Measurements from ENCODE around the gene ATP11C.
"Not testable (repeated sequence)": the region's sequence is repeated elsewhere in the genome, so short reads cannot be mapped to it uniquely, and the experiment has no call there.

Gene ATP11C

GRCh38 chrX:139924069-139924695, 8.7 kb downstream of the ATP11C start:
- DNase-seq: no peak

DNA sequence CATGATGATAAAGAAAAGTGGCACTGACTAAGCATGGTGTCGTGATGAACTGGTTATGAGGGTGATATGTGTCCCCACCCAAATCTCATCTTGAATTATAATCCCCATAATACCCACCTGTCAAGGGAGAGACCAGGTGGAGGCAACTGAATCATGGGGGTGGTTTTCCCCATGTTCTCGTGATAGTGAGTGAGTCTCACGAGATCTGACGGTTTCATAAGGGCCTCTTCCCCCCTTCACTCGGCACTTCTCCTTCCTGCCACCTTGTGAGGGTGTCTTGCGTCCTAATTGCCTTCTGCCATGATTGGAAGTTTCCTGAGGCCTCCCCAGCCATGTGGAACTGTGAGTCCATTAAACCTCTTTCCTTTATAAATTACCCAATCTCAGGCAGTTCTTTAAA, 11.7 kb downstream of the ATP11C start:
- DNase-seq: not testable (repeated sequence)

- peak; percentile 14 for DNase-seq
These were observed 12.5 kb downstream of the ATP11C start for GRCh38 chrX:139920316-139920715.

- no peak for DNase-seq
These were observed 18.4 kb downstream of the ATP11C start for GRCh38 chrX:139914421-139914820.

- DNase-seq: no peak
These were observed 23.1 kb downstream of the ATP11C start for GRCh38 chrX:139909712-139910111.

- DNase-seq: no peak
These were observed 25.8 kb downstream of the ATP11C start for GRCh38 chrX:139907078-139907477.

DNA sequence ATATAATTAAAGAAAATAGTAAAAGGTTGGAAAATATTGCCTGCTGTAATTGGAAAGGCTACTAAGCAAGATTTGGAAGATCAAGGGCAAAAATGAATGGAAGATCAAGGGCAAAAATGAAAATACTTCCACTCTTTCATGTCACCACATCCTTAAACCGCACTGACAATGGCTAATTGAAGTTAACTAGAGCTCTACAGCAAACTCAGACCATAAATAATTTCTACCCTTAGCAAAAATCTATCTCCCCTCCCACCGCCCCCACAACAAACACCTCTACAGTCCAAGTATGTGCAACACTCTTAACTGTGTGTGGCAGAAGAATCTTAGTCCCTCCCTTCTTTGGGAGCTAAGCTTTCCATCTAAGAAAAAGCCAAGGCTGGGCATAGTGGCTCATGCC, 27.1 kb downstream of the ATP11C start:
- no peak for DNase-seq

- DNase-seq: no peak
These were observed 27.8 kb downstream of the ATP11C start for GRCh38 chrX:139905051-139905450.

GRCh38 chrX:139903210-139903609, 29.6 kb downstream of the ATP11C start:
- DNase-seq: no peak

GRCh38 chrX:139902559-139902958, 30.3 kb downstream of the ATP11C start:
- DNase-seq: no peak

GRCh38 chrX:139898334-139898733, 34.5 kb downstream of the ATP11C start:
- no peak for DNase-seq

- no peak for DNase-seq
These were observed 40.3 kb downstream of the ATP11C start for GRCh38 chrX:139892512-139892911.

GRCh38 chrX:139890991-139891700, 41.7 kb downstream of the ATP11C start:
- DNase-seq: peak; percentile 66

DNA sequence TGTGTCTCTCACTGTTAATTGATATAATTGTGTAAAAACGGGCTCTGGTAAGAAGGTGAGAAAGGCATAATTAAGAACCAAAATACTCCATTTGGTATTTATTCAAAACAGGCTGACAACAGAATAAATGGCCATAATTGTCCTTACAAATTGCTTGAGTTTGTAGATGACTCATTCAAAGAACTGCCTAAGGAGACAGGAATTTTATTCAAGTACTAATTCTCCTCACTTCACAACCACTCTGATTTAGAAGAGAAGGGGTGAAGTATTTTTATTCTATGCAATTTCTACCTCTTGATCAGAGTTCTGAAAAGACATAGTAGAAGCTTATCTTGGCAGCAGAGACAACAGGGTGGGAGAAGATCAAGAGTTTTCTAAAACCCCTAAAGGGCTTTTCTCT, 43.1 kb downstream of the ATP11C start:
- no peak for DNase-seq

- DNase-seq: no peak
These were observed 48.9 kb downstream of the ATP11C start for GRCh38 chrX:139883984-139884383.

DNA sequence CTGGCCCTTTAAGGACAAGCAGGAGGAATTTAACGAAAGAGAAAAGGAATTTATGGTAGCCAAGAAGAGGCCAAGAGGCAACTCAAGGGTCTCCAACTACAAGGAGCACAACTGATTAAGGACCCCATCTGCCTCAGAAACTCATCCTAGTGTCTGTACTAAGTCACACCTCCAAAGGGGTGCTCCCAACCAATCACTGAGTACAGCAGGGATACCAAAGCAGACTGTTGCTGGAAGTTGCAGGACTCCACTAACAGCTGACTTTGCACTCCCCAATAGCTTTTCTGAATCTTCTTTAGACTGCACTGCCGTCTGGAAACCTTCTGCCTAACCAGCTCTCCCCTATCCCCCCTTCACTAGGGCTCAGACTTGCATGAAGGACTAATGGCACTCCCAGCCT, 50.6 kb downstream of the ATP11C start:
- no peak for DNase-seq

GRCh38 chrX:139881572-139881971, 51.3 kb downstream of the ATP11C start:
- DNase-seq: no peak

DNA sequence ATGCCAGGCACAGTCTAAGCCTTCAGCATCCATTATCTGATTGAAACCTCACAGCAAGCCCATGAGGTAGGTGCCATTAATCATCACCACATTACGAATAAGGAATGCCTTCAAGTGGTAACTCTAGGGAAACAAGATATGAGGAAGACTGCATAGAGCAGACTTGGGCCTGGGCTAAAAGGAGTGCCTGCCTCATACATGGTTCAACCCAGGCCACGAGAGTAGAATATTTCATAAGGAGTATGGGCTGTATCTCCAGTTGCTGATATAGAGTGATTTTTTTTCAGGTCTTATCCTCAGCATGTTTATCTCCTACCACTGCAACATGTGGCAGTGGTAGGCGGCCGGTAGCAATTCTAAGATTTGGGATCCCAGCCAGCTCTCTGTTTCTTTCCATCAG, 51.7 kb downstream of the ATP11C start:
- peak; percentile 58 for DNase-seq

- no peak for DNase-seq
These were observed 55.0 kb downstream of the ATP11C start for GRCh38 chrX:139877710-139878414.

DNA sequence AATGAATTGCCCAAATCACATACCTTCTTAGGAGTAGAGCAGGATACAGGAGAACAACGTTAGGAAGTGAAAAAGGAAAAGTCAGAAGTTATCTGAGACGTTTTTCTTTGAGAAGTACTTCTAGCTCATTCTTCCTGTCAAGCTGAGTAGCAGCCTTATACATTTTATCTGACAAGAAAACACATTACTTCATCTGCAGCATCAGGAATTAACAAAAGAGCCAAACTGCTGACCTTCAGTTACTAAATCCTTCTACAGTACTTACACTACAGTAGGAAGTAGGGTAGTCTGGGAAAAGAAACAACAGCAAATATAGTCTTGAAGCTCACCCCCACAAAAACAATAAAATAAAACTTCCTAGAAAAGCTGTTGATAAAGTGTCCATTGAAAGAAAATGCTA, 57.0 kb downstream of the ATP11C start:
- no peak for DNase-seq

GRCh38 chrX:139869796-139870195, 63.1 kb downstream of the ATP11C start:
- no peak for DNase-seq

GRCh38 chrX:139864640-139865039, 68.2 kb downstream of the ATP11C start:
- no peak for DNase-seq

DNA sequence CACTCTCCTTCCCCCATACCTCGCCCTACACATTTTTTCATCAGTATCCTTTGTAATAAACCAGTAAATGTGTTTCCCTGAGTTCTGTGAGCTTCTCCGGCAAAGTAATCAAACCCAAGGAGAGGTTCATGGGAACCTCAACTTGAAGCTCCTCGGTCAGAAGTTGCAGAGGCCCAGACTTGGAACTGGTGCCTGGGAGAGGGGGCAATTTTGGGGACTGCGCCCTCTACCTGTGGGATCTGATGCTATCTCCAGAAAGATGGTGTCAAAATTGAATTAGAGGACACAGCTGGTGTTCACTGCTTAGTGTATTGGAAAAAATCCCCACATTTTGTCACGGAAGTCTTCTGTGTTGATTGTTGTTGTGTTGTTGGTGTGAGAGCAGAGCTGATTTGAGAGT, 70.6 kb downstream of the ATP11C start:
- no peak for DNase-seq

- DNase-seq: not testable (repeated sequence)
These were observed 76.0 kb downstream of the ATP11C start for GRCh38 chrX:139856826-139857225.

Measured in OCI-M1 (cell line).